ENCODE results near the gene IKZF2. TPM values are rescaled to one million over a fixed set of nuclear protein-coding genes. Genes with fewer than 3 reads are reported as not detected.

The IKZF2 gene
- total RNA-seq, 1 experiment from 2014 or later, result 0.97 TPM

- H3K27me3 ChIP-seq (ENCODE audit: control insufficient read depth, insufficient read depth, low read length), result no peaks in the 10 kb centered on the region
- no peak overlapping the region for H3K4me3 ChIP-seq (ENCODE audit: insufficient read depth, low read depth, low read length)
- H3K36me3 ChIP-seq (replicated peaks; ENCODE audit: control insufficient read depth, insufficient read depth, low read length), result no peaks in the 10 kb centered on the region
- DNase-seq, result no peak
Observed at GRCh38 chr2:213145715-213146242, 5.6 kb downstream of the IKZF2 start.

GRCh38 chr2:213137064-213137463, 14.3 kb downstream of the IKZF2 start:
- no peak for DNase-seq
- Histone ChIP-seq H3K36me3 (replicated peaks; ENCODE audit: control insufficient read depth, insufficient read depth, low read length) (no peaks in the 10 kb centered on the region), H3K4me3 (ENCODE audit: insufficient read depth, low read depth, low read length) (no peak overlapping the region), H3K27me3 (ENCODE audit: control insufficient read depth, insufficient read depth, low read length) (no peaks in the 10 kb centered on the region)

- no peak for DNase-seq
- H3K36me3 ChIP-seq (replicated peaks; ENCODE audit: control insufficient read depth, insufficient read depth, low read length), result no peaks in the 10 kb centered on the region
- no peaks in the 10 kb centered on the region for H3K27me3 ChIP-seq (ENCODE audit: control insufficient read depth, insufficient read depth, low read length)
- H3K4me3 ChIP-seq (ENCODE audit: insufficient read depth, low read depth, low read length), result no peak overlapping the region
Observed at GRCh38 chr2:213129311-213129710, 22.1 kb downstream of the IKZF2 start.

- no peak for DNase-seq
- no peaks in the 10 kb centered on the region for H3K36me3 ChIP-seq (replicated peaks; ENCODE audit: control insufficient read depth, insufficient read depth, low read length)
- no peaks in the 10 kb centered on the region for H3K27me3 ChIP-seq (ENCODE audit: control insufficient read depth, insufficient read depth, low read length)
- H3K4me3 ChIP-seq (ENCODE audit: insufficient read depth, low read depth, low read length), result no peak overlapping the region
Observed at GRCh38 chr2:213125646-213126347, 25.6 kb downstream of the IKZF2 start.

- H3K27me3 ChIP-seq (ENCODE audit: control insufficient read depth, insufficient read depth, low read length), result no peaks in the 10 kb centered on the region
- H3K36me3 ChIP-seq (replicated peaks; ENCODE audit: control insufficient read depth, insufficient read depth, low read length), result no peaks in the 10 kb centered on the region
- no peak for DNase-seq
- no peak overlapping the region for H3K4me3 ChIP-seq (ENCODE audit: insufficient read depth, low read depth, low read length)
Observed at GRCh38 chr2:213122725-213123124, 28.7 kb downstream of the IKZF2 start.

GRCh38 chr2:213121690-213122089, 29.7 kb downstream of the IKZF2 start:
- Histone ChIP-seq H3K27me3 (ENCODE audit: control insufficient read depth, insufficient read depth, low read length) (no peaks in the 10 kb centered on the region), H3K36me3 (replicated peaks; ENCODE audit: control insufficient read depth, insufficient read depth, low read length) (no peaks in the 10 kb centered on the region), H3K4me3 (ENCODE audit: insufficient read depth, low read depth, low read length) (no peak overlapping the region)
- no peak for DNase-seq

GRCh38 chr2:213119061-213119809, 32.2 kb downstream of the IKZF2 start:
- H3K4me3 ChIP-seq (ENCODE audit: insufficient read depth, low read depth, low read length), result no peak overlapping the region
- no peaks in the 10 kb centered on the region for H3K36me3 ChIP-seq (replicated peaks; ENCODE audit: control insufficient read depth, insufficient read depth, low read length)
- DNase-seq, result no peak
- H3K27me3 ChIP-seq (ENCODE audit: control insufficient read depth, insufficient read depth, low read length), result no peaks in the 10 kb centered on the region

GRCh38 chr2:213108308-213108707, 43.1 kb downstream of the IKZF2 start:
- DNase-seq, result no peak
- H3K27me3 ChIP-seq (ENCODE audit: control insufficient read depth, insufficient read depth, low read length), result no peaks in the 10 kb centered on the region
- H3K4me3 ChIP-seq (ENCODE audit: insufficient read depth, low read depth, low read length), result no peak overlapping the region
- H3K36me3 ChIP-seq (replicated peaks; ENCODE audit: control insufficient read depth, insufficient read depth, low read length), result no peaks in the 10 kb centered on the region

GRCh38 chr2:213107728-213108127, 43.7 kb downstream of the IKZF2 start:
- Histone ChIP-seq H3K27me3 (ENCODE audit: control insufficient read depth, insufficient read depth, low read length) (no peaks in the 10 kb centered on the region), H3K4me3 (ENCODE audit: insufficient read depth, low read depth, low read length) (no peak overlapping the region), H3K36me3 (replicated peaks; ENCODE audit: control insufficient read depth, insufficient read depth, low read length) (no peaks in the 10 kb centered on the region)
- no peak for DNase-seq

GRCh38 chr2:213105212-213105611, 46.2 kb downstream of the IKZF2 start:
- no peak for DNase-seq
- Histone ChIP-seq H3K36me3 (replicated peaks; ENCODE audit: control insufficient read depth, insufficient read depth, low read length) (no peaks in the 10 kb centered on the region), H3K27me3 (ENCODE audit: control insufficient read depth, insufficient read depth, low read length) (no peaks in the 10 kb centered on the region), H3K4me3 (ENCODE audit: insufficient read depth, low read depth, low read length) (no peak overlapping the region)

GRCh38 chr2:213104903-213105202, 46.6 kb downstream of the IKZF2 start:
- DNase-seq, result no peak
- H3K4me3 ChIP-seq (ENCODE audit: insufficient read depth, low read depth, low read length), result no peak overlapping the region
- no peaks in the 10 kb centered on the region for H3K36me3 ChIP-seq (replicated peaks; ENCODE audit: control insufficient read depth, insufficient read depth, low read length)
- no peaks in the 10 kb centered on the region for H3K27me3 ChIP-seq (ENCODE audit: control insufficient read depth, insufficient read depth, low read length)

GRCh38 chr2:213104092-213104902, 47.1 kb downstream of the IKZF2 start:
- DNase-seq, result no peak
- Histone ChIP-seq H3K27me3 (ENCODE audit: control insufficient read depth, insufficient read depth, low read length) (no peaks in the 10 kb centered on the region), H3K36me3 (replicated peaks; ENCODE audit: control insufficient read depth, insufficient read depth, low read length) (no peaks in the 10 kb centered on the region), H3K4me3 (ENCODE audit: insufficient read depth, low read depth, low read length) (no peak overlapping the region)

GRCh38 chr2:213101692-213102460, 49.5 kb downstream of the IKZF2 start:
- DNase-seq, result no peak
- no peak overlapping the region for H3K4me3 ChIP-seq (ENCODE audit: insufficient read depth, low read depth, low read length)
- no peaks in the 10 kb centered on the region for H3K36me3 ChIP-seq (replicated peaks; ENCODE audit: control insufficient read depth, insufficient read depth, low read length)

GRCh38 chr2:213101109-213101508, 50.3 kb downstream of the IKZF2 start:
- H3K27me3 ChIP-seq (ENCODE audit: control insufficient read depth, insufficient read depth, low read length), result no peaks in the 10 kb centered on the region
- H3K4me3 ChIP-seq (ENCODE audit: insufficient read depth, low read depth, low read length), result no peak overlapping the region
- H3K36me3 ChIP-seq (replicated peaks; ENCODE audit: control insufficient read depth, insufficient read depth, low read length), result no peaks in the 10 kb centered on the region
- no peak for DNase-seq

More at GRCh38 chr2:213101692-213102460, 49.5 kb downstream of the IKZF2 start:
- no peaks in the 10 kb centered on the region for H3K27me3 ChIP-seq (ENCODE audit: control insufficient read depth, insufficient read depth, low read length)
